Posterior vena cava (tissue), 2 donors: ENCODE measurements around the gene DSCAM. TPM values are rescaled to one million over a fixed set of nuclear protein-coding genes. Genes with fewer than 3 reads are reported as not detected.
"Not testable (repeated sequence)": the region's sequence is repeated elsewhere in the genome, so short reads cannot be mapped to it uniquely, and the experiment has no call there.

ENCODE experiments used
- DNase-seq: peaks from one replicate; pipeline ENCODE4 v3.0.0-alpha.2; 2020; ENCODE audit warnings: low spot score
- intact Hi-C, 2 donors: fragments of 100-400 bp; cut with DNase I; formaldehyde crosslinking; loops; one replicate each; pipeline versions ENCODE4 v1.14.1 to v1.14.2; 2022 to 2023
- long read RNA-seq, 2 donors: library from polyadenylated mRNA; unstranded; transcript quantifications; one replicate each; pipeline ENCODE4 v2.0.0, GENCODE V29; 2020 to 2021
- total RNA-seq, 2 donors: library from RNA; stranded (reverse); fragmentation: NEBNext Ultra II Directional; extraction: Animal tissue kit (Norgen Biotek cat#: 25700); gene quantifications; one replicate each; pipeline ENCODE4 v1.2.1, GENCODE V29; 2021
- donor health status: DM: yes; HTN: yes; CAD: no.
- donor health status: DM: yes; HTN: yes; CAD: no.

Gene DSCAM, protein sequence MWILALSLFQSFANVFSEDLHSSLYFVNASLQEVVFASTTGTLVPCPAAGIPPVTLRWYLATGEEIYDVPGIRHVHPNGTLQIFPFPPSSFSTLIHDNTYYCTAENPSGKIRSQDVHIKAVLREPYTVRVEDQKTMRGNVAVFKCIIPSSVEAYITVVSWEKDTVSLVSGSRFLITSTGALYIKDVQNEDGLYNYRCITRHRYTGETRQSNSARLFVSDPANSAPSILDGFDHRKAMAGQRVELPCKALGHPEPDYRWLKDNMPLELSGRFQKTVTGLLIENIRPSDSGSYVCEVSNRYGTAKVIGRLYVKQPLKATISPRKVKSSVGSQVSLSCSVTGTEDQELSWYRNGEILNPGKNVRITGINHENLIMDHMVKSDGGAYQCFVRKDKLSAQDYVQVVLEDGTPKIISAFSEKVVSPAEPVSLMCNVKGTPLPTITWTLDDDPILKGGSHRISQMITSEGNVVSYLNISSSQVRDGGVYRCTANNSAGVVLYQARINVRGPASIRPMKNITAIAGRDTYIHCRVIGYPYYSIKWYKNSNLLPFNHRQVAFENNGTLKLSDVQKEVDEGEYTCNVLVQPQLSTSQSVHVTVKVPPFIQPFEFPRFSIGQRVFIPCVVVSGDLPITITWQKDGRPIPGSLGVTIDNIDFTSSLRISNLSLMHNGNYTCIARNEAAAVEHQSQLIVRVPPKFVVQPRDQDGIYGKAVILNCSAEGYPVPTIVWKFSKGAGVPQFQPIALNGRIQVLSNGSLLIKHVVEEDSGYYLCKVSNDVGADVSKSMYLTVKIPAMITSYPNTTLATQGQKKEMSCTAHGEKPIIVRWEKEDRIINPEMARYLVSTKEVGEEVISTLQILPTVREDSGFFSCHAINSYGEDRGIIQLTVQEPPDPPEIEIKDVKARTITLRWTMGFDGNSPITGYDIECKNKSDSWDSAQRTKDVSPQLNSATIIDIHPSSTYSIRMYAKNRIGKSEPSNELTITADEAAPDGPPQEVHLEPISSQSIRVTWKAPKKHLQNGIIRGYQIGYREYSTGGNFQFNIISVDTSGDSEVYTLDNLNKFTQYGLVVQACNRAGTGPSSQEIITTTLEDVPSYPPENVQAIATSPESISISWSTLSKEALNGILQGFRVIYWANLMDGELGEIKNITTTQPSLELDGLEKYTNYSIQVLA (N-terminal part only)
- total RNA-seq: under 1 TPM; 0.05 to 0.09 TPM
- long read RNA-seq, donor 1: 0 reads
- long read RNA-seq, donor 2: 0 reads

DNA sequence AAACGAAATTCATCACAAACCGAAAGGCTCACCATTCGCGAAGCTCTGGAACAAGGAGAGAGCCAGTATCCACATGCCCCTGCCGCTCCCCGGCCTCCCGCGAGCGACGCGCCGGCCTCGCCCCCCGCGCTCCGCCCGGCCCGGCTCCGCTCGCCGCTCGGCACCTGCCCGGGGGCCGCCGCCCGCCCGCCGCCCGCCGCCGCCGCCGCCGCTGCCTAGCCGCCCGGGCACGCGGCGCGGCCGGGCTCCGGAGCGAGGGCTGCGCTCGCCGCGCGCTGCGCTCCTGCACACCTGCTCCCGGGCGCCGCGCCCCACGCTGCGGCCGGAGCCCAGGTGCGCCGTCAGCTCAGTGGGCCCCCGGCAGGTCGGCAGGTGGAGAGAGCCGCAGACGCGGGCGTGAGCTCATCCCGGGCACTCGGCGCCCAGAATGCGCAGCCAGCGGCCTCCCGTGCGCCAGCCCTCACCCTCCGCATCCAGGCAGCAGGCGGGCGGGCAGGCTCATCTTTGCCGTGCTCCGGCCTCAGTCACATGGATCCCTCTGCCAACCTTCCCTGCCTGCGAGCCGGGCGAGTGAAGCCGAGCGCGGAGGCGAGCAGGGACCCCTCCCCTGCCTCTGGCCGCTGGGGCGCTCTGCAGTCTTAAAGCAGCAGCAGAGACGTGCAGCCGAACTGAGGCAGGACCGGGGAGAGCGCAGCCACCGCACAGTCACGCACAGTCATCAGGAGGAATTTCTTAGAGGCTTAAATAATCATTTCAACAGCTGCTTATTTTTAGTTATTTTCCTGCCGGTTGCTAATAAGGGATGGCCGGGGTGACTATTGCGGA lies at the start of gene DSCAM:
Gene DSCAM (minus strand): TSS at position 572 of the 825 bp plus-strand sequence. CDS start 497 bp downstream, at position 75.
- intact Hi-C loops: no loop called here
- no peak for DNase-seq

DNA sequence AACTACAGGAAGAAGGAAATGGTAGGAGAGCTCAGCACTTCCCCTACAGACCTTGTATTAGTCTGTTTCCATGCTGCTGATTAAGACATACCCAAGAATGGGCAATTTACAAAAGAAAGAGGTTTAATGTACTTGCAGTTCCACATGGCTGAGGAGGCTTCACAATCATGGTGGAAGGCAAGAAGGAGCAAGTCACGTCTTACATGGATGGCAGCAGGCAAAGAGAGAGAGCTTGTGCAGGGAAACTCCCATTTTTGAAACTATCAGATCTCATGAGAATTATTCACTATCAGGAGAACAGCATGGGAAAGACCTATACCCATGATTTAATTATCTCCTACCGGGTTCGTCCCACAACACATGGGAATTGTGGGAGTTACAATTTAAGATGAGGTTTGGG lies 48.7 kb upstream of the DSCAM start:
- intact Hi-C loops, DNase-seq: not testable (repeated sequence)

DNA sequence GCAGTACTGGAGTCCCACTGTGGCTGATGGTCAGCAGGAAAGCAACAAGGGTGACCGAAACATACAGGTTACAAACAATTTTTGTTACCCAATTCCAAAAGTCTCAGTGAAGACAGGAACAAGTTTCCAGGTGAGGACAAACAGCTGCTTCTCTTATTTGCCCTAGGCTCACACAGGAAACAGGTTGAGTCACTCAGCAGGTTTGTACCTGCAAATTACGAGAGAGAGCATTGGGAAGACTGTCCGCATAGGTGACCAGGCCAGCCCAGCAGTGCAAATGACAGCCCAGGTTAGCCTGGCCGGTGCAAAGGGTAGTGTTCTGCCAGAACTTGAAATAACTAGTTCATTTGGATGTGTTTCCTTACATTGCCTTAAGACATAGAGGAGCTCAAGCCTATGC lies 40.0 kb upstream of the DSCAM start:
- no peak for DNase-seq

DNA sequence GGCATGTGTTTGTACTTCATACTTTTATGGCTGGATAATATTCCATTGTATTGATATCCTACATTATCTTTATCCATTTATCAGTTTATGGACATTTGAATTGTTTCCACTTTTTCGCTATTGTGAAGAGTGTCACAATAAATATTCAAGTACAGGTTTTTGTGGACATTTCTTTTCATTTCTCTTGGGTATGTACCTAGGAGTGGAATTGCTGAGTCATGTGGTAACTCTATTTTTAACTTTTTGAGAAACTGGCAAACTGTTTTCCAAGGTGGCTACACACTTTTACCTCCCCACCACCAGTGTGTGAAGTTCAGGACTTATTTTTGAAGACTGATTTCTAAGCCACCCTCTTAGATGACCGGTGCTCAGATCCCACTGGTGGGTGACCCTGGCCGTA lies 39.0 kb upstream of the DSCAM start:
- intact Hi-C loops: no loop called here
- no peak for DNase-seq

More for the DNA sequence above, 40.0 kb upstream of the DSCAM start:
- intact Hi-C loops: no loop called here

GRCh38 chr21:40882192-40882915 lies 35.4 kb upstream of the DSCAM start:
- DNase-seq: no peak
- intact Hi-C loops: no loop called here

DNA sequence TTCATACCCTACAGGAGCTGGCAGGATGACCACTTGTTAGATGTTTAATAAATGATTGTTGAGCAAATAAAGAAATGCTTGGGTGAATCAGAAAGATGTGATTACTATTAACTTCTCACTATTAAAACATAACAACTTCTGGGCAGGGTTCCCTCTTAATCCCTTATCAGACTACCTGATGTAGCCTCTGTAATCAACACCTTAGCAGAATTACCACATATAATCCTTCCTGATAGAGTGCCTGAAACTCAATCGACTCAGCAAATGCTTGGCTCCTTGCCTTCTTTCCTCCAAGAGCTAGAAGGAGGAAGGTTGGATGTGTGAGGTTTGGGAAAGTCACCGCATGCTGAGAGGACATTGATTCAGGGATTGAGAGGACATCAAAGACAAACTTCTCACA lies 34.8 kb upstream of the DSCAM start:
- intact Hi-C loops: no loop called here
- no peak for DNase-seq

GRCh38 chr21:40871099-40871498 lies 24.1 kb upstream of the DSCAM start:
- intact Hi-C loops: no loop called here
- DNase-seq: no peak

DNA sequence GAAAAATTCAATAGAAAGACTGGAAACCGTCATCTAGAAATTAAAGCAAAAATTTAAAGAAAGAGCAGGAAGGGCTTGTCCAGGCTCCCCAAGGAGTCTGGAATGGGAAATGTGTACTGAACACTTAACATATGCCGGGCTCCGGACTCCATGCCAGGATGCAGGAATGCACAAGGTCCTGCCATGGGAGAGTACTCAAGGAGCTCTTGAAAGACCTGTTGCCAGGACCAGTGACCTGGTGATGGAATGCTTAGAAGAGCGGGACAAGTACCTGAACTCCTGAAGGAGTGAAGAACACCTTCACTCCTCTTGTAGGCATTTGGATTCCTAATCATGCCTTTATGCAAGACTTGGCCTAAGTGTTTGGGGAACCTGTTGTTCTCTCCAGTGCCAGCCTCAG lies 16.9 kb upstream of the DSCAM start:
- intact Hi-C loops: no loop called here
- DNase-seq: no peak

- DNase-seq: no peak
- intact Hi-C loops: no loop called here
These were observed 11.6 kb upstream of the DSCAM start for GRCh38 chr21:40858517-40858916.

DNA sequence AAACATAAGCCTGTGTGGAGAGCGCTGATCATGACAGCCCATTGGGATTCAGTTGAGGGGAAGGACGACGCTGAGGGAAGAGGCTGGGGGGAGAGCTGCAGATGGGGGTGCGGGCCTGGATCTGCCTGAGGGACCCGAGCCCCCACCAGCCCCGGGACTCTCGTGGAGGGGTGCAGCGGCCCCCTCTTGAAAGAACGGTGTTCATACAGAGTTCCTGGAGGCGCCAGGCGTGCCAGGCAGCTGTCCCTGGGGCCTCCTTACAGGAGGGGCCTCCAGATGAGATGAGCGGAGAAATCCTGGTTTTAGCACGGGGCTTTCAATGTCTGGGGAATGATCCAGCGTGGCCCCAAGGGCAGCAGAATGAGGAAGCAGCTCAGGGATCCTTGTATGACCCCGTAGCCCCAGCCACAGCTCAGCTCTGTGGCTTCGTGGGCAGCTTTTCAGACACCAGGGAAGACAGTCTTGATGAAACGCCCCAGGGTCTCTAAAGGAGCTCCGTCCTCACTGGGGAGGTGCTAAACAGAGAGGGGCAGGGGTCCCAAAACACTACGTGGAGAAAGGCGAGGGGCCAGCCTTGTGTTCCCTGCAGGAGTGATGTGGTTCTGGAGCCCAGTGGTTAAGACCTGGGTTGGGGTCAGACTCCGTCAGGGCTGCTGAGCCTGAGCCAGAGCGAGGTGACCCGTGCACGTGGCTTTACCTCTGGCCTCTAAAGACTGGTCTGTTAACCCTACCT lies 7.2 kb upstream of the DSCAM start:
- peak; percentile 58 for DNase-seq
- intact Hi-C loops: no loop called here

- DNase-seq: no peak
- intact Hi-C loops: no loop called here
These were observed 5.6 kb upstream of the DSCAM start for GRCh38 chr21:40852563-40852962.

- intact Hi-C loops: no loop called here
- DNase-seq: no peak
These were observed 4.8 kb upstream of the DSCAM start for GRCh38 chr21:40851749-40852148.

DNA sequence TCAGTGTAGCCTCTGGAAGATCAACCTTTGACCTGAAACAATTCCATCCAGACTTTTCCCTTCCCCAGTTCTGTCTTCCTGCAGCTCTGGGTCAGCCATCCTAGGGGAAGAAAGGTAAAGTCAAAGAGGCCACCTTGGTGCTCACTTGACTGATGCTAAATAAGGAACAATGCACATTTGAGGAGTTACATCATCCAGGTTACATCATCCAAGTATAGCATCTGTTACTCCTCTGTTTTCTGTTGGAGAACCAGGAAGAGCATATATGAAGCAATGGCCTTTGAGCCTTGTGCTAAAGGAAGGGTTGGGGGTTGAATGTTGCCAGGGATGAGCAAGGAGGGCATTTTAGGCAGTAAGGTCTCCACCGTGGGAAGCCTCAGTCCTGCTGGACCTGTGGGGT lies 3.1 kb upstream of the DSCAM start:
- intact Hi-C loops: no loop called here
- DNase-seq: no peak

- no peak for DNase-seq
- intact Hi-C loops: no loop called here
These were observed 993 bp upstream of the DSCAM start for GRCh38 chr21:40847951-40848350.

DNA sequence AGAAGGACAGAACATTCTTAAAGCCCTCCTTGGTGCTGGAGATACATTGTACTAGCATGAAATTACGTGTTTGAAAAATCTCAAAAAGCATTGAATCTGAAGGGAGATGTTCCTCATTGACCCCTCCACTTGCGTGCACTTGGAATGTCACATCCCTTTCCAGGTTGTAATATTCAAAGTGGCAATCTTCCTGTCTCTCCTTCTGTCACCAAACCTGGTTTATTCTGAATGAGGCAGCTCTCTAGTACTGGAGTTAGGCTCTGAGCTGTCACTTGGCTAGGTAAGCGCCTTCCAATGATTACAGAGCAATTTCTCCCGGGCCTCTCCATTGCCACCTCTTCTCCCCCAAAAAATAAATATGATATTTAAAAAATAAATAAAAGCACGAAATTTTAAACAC lies 855 bp downstream of the DSCAM start:
- no peak for DNase-seq
- intact Hi-C loops: no loop called here

DNA sequence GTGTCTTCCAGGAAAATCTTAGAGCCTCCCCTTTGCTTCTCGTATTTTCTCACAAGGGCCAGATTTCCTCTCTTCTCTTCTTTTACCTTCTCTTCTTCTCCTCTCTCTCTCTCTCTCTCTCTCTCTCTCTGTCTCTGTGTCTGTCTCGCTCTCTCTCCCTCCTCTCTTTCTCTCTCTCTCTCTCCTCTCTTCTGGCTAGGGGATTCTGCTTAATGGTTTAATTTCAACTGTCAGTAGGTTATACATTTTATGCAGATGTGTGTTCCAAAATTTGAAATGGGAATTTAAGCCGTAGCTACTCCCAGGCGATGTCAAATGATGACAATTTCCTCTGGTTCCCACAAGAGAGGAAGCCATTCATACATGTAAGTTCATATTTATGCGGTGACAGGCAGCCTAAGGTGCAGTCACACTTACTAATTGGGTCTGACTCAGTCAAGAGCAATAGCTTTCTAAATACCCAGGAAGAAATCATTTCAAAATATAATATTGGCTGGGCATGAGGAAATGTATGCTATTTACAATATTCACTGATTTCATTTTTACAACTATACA lies 1.4 kb downstream of the DSCAM start:
- intact Hi-C loops: no loop called here
- no peak for DNase-seq

DNA sequence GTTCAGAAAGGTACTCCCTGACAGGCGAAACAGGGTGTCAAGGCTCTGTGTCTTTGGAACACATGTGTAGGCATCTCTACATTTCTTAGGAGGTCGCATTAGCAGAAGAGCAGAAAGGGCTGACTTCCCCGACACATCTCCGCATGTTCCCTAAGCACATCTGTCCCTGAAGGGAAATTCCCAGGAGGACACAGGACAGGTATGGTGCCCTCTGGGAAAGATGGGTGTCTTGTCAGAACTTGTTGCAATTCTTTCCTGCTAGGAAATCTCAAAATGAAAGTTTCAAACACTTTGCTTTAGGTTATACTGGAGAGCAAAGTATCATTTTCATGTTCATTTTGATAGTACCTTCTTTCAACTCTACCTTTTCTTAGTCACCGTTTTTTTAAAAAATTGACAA lies 2.0 kb downstream of the DSCAM start:
- intact Hi-C loops: no loop called here
- DNase-seq: no peak

DNA sequence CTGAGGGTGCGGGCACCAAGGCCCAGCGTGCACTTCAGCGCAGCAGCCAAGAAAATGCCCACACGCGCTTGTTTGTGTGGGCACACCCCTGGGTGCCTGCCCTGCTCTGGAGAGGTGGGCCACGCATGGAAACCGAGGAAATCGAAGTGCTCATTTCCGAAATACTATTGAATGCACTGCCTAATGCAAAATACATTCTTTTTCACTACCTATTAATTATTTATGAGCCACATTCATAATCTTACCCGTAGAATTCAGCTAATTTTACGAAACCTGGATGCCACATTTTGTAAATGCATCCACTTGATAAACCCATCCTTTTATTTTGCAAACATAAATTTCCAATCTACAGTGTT lies 4.8 kb downstream of the DSCAM start:
- intact Hi-C loops: no loop called here
- DNase-seq: no peak
